ENCODE data around the gene DISC1. TPM values are rescaled to one million over a fixed set of nuclear protein-coding genes. Genes with fewer than 3 reads are reported as not detected.

Gene DISC1
- total and polyA plus RNA-seq, 2 experiments from 2014 or later: 2.1 to 6.5 TPM

DNA sequence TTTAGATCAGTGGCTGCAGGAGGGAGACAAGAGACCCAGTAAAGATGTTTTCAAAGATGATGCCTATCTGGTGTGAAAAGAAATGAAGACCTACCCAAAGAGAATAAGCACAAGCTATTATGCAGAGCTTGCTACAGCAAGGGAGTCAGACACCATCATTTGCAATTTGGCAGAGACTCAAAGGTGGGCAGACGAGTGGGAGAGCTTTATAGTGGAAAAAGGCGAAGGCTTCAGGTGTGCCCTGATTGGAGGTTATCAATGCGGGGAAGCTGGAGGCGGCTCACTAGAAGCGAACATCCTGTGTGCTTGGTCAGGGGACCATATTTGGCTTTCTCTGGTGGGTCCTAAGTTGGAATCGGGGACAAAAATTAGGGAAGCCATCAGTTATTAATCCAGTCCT is 183.8 kb downstream of the DISC1 start:
- H3F3A ChIP-seq (replicated peaks; ENCODE audit: low read depth): no peaks in the 10 kb centered on the region

DNA sequence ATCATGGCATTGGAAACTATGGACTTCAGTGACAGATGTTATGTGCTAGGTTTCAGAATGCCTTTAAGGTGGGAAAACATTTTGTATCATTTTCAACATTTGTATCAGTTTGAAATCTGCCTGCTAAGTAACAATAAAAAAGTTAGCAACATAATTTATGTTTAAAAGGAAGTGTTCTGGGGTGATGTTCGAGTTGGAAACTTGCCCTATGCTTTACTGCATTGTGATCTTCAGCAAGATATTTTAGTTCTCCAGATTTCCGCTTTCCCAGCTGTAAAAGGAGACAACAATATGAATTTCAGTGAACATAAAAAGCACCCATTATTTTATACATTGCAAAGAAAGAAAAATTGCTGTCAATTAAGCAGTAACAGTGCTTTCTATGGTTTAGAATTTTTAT is 187.4 kb downstream of the DISC1 start:
- Histone ChIP-seq H2AFZ (no peak overlapping the region), H3K9me2 (ENCODE audit: insufficient read depth) (peaks cover 7% of the 10 kb centered on the region), H3K79me2 (replicated peaks; ENCODE audit: insufficient read depth) (no peaks in the 10 kb centered on the region), H4K20me1 (replicated peaks; ENCODE audit: insufficient read depth) (no peaks in the 10 kb centered on the region; the same call in 1 of the 2 replicates), H3F3A (replicated peaks; ENCODE audit: low read depth) (no peaks in the 10 kb centered on the region), H3K4me3 (no peak overlapping the region), H3K4me1 (ENCODE audit: insufficient read depth) (no peaks in the 10 kb centered on the region), H3K36me3 (ENCODE audit: insufficient read depth) (no peaks in the 10 kb centered on the region), H3K4me2 (no peak overlapping the region), H3K27me3 (ENCODE audit: insufficient read depth) (no peaks in the 10 kb centered on the region), H3K27ac (ENCODE audit: low read depth) (no peak overlapping the region)
- TF ChIP-seq JUNB (IDR thresholded peaks at IDR 0.05; ENCODE audit: unreplicated experiment) (no peak), ZNF114 (CRISPR knock-in tag; IDR thresholded peaks at IDR 0.05) (no peak), EZH2phosphoT487 (IDR thresholded peaks at IDR 0.05; ENCODE audit: unreplicated experiment) (no peak), CREB1 (CRISPR knock-in tag; IDR thresholded peaks at IDR 0.05; ENCODE audit: low read depth) (no peak), NANOG (IDR thresholded peaks at IDR 0.05; ENCODE audit: borderline replicate concordance) (no peak), EZH2 (IDR thresholded peaks at IDR 0.05; ENCODE audit: low read depth, unreplicated experiment) (no peak), STAT1 (IDR thresholded peaks at IDR 0.05; ENCODE audit: unreplicated experiment) (no peak)
- TF ChIP-seq, protein P1, sequence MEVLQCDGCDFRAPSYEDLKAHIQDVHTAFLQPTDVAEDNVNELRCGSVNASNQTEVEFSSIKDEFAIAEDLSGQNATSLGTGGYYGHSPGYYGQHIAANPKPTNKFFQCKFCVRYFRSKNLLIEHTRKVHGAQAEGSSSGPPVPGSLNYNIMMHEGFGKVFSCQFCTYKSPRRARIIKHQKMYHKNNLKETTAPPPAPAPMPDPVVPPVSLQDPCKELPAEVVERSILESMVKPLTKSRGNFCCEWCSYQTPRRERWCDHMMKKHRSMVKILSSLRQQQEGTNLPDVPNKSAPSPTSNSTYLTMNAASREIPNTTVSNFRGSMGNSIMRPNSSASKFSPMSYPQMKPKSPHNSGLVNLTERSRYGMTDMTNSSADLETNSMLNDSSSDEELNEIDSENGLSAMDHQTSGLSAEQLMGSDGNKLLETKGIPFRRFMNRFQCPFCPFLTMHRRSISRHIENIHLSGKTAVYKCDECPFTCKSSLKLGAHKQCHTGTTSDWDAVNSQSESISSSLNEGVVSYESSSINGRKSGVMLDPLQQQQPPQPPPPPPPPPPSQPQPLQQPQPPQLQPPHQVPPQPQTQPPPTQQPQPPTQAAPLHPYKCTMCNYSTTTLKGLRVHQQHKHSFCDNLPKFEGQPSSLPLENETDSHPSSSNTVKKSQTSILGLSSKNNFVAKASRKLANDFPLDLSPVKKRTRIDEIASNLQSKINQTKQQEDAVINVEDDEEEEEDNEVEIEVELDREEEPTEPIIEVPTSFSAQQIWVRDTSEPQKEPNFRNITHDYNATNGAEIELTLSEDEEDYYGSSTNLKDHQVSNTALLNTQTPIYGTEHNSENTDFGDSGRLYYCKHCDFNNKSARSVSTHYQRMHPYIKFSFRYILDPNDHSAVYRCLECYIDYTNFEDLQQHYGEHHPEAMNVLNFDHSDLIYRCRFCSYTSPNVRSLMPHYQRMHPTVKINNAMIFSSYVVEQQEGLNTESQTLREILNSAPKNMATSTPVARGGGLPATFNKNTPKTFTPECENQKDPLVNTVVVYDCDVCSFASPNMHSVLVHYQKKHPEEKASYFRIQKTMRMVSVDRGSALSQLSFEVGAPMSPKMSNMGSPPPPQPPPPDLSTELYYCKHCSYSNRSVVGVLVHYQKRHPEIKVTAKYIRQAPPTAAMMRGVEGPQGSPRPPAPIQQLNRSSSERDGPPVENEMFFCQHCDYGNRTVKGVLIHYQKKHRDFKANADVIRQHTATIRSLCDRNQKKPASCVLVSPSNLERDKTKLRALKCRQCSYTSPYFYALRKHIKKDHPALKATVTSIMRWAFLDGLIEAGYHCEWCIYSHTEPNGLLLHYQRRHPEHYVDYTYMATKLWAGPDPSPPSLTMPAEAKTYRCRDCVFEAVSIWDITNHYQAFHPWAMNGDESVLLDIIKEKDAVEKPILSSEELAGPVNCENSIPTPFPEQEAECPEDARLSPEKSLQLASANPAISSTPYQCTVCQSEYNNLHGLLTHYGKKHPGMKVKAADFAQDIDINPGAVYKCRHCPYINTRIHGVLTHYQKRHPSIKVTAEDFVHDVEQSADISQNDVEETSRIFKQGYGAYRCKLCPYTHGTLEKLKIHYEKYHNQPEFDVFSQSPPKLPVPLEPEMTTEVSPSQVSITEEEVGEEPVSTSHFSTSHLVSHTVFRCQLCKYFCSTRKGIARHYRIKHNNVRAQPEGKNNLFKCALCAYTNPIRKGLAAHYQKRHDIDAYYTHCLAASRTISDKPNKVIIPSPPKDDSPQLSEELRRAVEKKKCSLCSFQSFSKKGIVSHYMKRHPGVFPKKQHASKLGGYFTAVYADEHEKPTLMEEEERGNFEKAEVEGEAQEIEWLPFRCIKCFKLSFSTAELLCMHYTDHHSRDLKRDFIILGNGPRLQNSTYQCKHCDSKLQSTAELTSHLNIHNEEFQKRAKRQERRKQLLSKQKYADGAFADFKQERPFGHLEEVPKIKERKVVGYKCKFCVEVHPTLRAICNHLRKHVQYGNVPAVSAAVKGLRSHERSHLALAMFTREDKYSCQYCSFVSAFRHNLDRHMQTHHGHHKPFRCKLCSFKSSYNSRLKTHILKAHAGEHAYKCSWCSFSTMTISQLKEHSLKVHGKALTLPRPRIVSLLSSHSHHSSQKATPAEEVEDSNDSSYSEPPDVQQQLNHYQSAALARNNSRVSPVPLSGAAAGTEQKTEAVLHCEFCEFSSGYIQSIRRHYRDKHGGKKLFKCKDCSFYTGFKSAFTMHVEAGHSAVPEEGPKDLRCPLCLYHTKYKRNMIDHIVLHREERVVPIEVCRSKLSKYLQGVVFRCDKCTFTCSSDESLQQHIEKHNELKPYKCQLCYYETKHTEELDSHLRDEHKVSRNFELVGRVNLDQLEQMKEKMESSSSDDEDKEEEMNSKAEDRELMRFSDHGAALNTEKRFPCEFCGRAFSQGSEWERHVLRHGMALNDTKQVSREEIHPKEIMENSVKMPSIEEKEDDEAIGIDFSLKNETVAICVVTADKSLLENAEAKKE (CRISPR knock-in tag; IDR thresholded peaks at IDR 0.05): no peak
- TF ChIP-seq, protein P2, sequence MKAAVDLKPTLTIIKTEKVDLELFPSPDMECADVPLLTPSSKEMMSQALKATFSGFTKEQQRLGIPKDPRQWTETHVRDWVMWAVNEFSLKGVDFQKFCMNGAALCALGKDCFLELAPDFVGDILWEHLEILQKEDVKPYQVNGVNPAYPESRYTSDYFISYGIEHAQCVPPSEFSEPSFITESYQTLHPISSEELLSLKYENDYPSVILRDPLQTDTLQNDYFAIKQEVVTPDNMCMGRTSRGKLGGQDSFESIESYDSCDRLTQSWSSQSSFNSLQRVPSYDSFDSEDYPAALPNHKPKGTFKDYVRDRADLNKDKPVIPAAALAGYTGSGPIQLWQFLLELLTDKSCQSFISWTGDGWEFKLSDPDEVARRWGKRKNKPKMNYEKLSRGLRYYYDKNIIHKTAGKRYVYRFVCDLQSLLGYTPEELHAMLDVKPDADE (IDR thresholded peaks at IDR 0.05): no peak
- TF ChIP-seq, protein P3, sequence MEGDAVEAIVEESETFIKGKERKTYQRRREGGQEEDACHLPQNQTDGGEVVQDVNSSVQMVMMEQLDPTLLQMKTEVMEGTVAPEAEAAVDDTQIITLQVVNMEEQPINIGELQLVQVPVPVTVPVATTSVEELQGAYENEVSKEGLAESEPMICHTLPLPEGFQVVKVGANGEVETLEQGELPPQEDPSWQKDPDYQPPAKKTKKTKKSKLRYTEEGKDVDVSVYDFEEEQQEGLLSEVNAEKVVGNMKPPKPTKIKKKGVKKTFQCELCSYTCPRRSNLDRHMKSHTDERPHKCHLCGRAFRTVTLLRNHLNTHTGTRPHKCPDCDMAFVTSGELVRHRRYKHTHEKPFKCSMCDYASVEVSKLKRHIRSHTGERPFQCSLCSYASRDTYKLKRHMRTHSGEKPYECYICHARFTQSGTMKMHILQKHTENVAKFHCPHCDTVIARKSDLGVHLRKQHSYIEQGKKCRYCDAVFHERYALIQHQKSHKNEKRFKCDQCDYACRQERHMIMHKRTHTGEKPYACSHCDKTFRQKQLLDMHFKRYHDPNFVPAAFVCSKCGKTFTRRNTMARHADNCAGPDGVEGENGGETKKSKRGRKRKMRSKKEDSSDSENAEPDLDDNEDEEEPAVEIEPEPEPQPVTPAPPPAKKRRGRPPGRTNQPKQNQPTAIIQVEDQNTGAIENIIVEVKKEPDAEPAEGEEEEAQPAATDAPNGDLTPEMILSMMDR (conservative IDR thresholded peaks at IDR 0.05; ENCODE audit: low read depth in 2 of 2): no peak
- H3K27ac Mint-ChIP-seq: no peak overlapping the region
- no peaks in the 10 kb centered on the region for H3K9me3 Mint-ChIP-seq
- H3K4me3 Mint-ChIP-seq: no peak overlapping the region
- ATAC-seq: no peak
- DNase-seq (ENCODE audit: low spot score): no peak
- no peaks in the 10 kb centered on the region for H3K27me3 Mint-ChIP-seq (ENCODE audit: insufficient read depth, low read depth, poor library complexity)
- H3K36me3 Mint-ChIP-seq (ENCODE audit: low read depth): no peaks in the 10 kb centered on the region
- no peaks in the 10 kb centered on the region for H3K4me1 Mint-ChIP-seq

More for the DNA sequence above, 183.8 kb downstream of the DISC1 start:
- H3K27ac Mint-ChIP-seq: no peak overlapping the region
- ATAC-seq: no peak
- no peaks in the 10 kb centered on the region; the same call in 2 of the 3 replicates for H3K4me1 Mint-ChIP-seq
- H3K36me3 ChIP-seq (ENCODE audit: insufficient read depth): no peaks in the 10 kb centered on the region
- H3K4me3 Mint-ChIP-seq: no peak overlapping the region
- H3K36me3 Mint-ChIP-seq (ENCODE audit: low read depth): no peaks in the 10 kb centered on the region; the same call in 2 of the 3 replicates
- peaks cover 5% of the 10 kb centered on the region for H3K27me3 Mint-ChIP-seq (ENCODE audit: insufficient read depth, low read depth, poor library complexity)
- H3K9me2 ChIP-seq (ENCODE audit: insufficient read depth): no peaks in the 10 kb centered on the region; the same call in 1 of the 2 replicates
- TF ChIP-seq POLR2AphosphoS5 (IDR thresholded peaks at IDR 0.05; ENCODE audit: low read depth): no peak
- no peak overlapping the region for H3K4me2 ChIP-seq
- no peaks in the 10 kb centered on the region for H3K4me1 ChIP-seq (ENCODE audit: insufficient read depth)
- H3K4me3 ChIP-seq: no peak overlapping the region
- H2AFZ ChIP-seq: no peak overlapping the region
- H3K27ac ChIP-seq (ENCODE audit: low read depth): no peak overlapping the region
- no peaks in the 10 kb centered on the region for H3K27me3 ChIP-seq (ENCODE audit: insufficient read depth)
- H4K20me1 ChIP-seq (replicated peaks; ENCODE audit: insufficient read depth): no peaks in the 10 kb centered on the region; the same call in 1 of the 2 replicates
- no peaks in the 10 kb centered on the region for H3K9me3 Mint-ChIP-seq
- no peaks in the 10 kb centered on the region for H3K79me2 ChIP-seq (replicated peaks; ENCODE audit: insufficient read depth)
- DNase-seq (ENCODE audit: low spot score): no peak
